ENCODE data around the gene TFR2.

TFR2 gene

GRCh38 chr7:100612730-100613390 is 28.5 kb downstream of the TFR2 start:
- Histone ChIP-seq H4K91ac (ENCODE audit: low read depth, low read length, poor library complexity) (no peak overlapping the region), H3K18ac (ENCODE audit: low read length) (peak overlapping the region; percentile 58), H4K8ac (ENCODE audit: low read depth, low read length) (no peak overlapping the region), H3K14ac (ENCODE audit: low read length) (no peak overlapping the region), H3K79me1 (ENCODE audit: low read depth, low read length) (no peaks in the 10 kb centered on the region), H3K9ac (ENCODE audit: low read depth, low read length, poor library complexity) (peak overlapping the region; percentile 85), H3K4me3 (ENCODE audit: low read length in 2 of 2) (peak overlapping the region; percentile 60 to 76), H3K23ac (ENCODE audit: low read depth, low read length, poor library complexity) (peak overlapping the region; percentile 15), H3K27ac (replicated peaks; ENCODE audit: low read length) (no peak overlapping the region), H2BK15ac (ENCODE audit: low read length) (peak overlapping the region; percentile 28), H2BK12ac (ENCODE audit: low read length) (no peak overlapping the region), H2AK5ac (ENCODE audit: low read depth, low read length) (peak overlapping the region; percentile 23), H3K36me3 (replicated peaks in 1 of 2; ENCODE audit: control insufficient read depth in 2 of 2, insufficient read depth in 2 of 2, low read length in 2 of 2) (peaks cover 0 to 9% of the 10 kb centered on the region in 2 donors), H2BK120ac (ENCODE audit: low read depth, low read length) (no peak overlapping the region), H3K9me3 (replicated peaks in 1 of 2; ENCODE audit: control insufficient read depth in 2 of 2, insufficient read depth in 1 of 2, low read depth in 1 of 2, low read length in 2 of 2) (no peaks in the 10 kb centered on the region), H2AFZ (ENCODE audit: low read length) (peak overlapping the region; percentile 92), H3K4ac (ENCODE audit: low read length) (no peak overlapping the region), H3K4me1 (ENCODE audit: control insufficient read depth in 2 of 2, insufficient read depth in 1 of 2, low read depth in 1 of 2, low read length in 2 of 2) (peaks cover 3 to 6% of the 10 kb centered on the region in 2 donors), H2BK5ac (ENCODE audit: low read length) (no peak overlapping the region), H3K27me3 (ENCODE audit: control insufficient read depth in 3 of 3, insufficient read depth in 3 of 3, low read depth in 1 of 3, low read length in 3 of 3) (no peaks in the 10 kb centered on the region), H3K4me2 (ENCODE audit: insufficient read depth, low read length, poor library complexity, severe bottlenecking) (peak overlapping the region; percentile 94)
- WGBS, 2 donors (ENCODE audit: extremely low coverage in 2 of 2, insufficient read length in 2 of 2, insufficient replicate concordance in 1 of 2) = no CpG with 5 or more reads among the region's 29 CpGs
- no peak for DNase-seq (ENCODE audit: low spot score)

GRCh38 chr7:100611983-100612729 is 29.2 kb downstream of the TFR2 start, which contains the start of gene MOSPD3:
Gene MOSPD3 (plus strand): TSS chr7:100612540. CDS start chr7:100612792, 252 bp downstream.
- Histone ChIP-seq H3K18ac (ENCODE audit: low read length) (peak within 1 kb of the TSS; percentile 83), H3K4me3 (ENCODE audit: low read length in 2 of 2) (peak within 1 kb of the TSS; percentile 60 to 87), H3K9ac (ENCODE audit: low read depth, low read length, poor library complexity) (peak within 1 kb of the TSS; percentile 85), H3K4me1 (ENCODE audit: control insufficient read depth in 2 of 2, insufficient read depth in 1 of 2, low read depth in 1 of 2, low read length in 2 of 2) (peaks cover 3 to 6% of the 10 kb centered on the region in 2 donors), H3K36me3 (replicated peaks in 1 of 2; ENCODE audit: control insufficient read depth in 2 of 2, insufficient read depth in 2 of 2, low read length in 2 of 2) (peaks cover 0 to 9% of the 10 kb centered on the region in 2 donors), H3K14ac (ENCODE audit: low read length) (no peak within 1 kb of the TSS), H3K27ac (replicated peaks; ENCODE audit: low read length) (peak within 1 kb of the TSS; percentile 80), H2AK5ac (ENCODE audit: low read depth, low read length) (peak within 1 kb of the TSS; percentile 58), H4K8ac (ENCODE audit: low read depth, low read length) (no peak within 1 kb of the TSS), H2BK5ac (ENCODE audit: low read length) (no peak within 1 kb of the TSS), H2AFZ (ENCODE audit: low read length) (peak within 1 kb of the TSS; percentile 92), H2BK120ac (ENCODE audit: low read depth, low read length) (no peak within 1 kb of the TSS), H3K4ac (ENCODE audit: low read length) (no peak within 1 kb of the TSS), H4K91ac (ENCODE audit: low read depth, low read length, poor library complexity) (no peak within 1 kb of the TSS), H2BK12ac (ENCODE audit: low read length) (no peak within 1 kb of the TSS), H3K79me1 (ENCODE audit: low read depth, low read length) (no peaks in the 10 kb centered on the region), H3K23ac (ENCODE audit: low read depth, low read length, poor library complexity) (peak within 1 kb of the TSS; percentile 22), H3K4me2 (ENCODE audit: insufficient read depth, low read length, poor library complexity, severe bottlenecking) (peak within 1 kb of the TSS; percentile 94), H2BK15ac (ENCODE audit: low read length) (peak within 1 kb of the TSS; percentile 28), H3K27me3 (ENCODE audit: control insufficient read depth in 3 of 3, insufficient read depth in 3 of 3, low read depth in 1 of 3, low read length in 3 of 3) (peaks cover 0 to 2% (median 0%) of the 10 kb centered on the region in 3 experiments), H3K9me3 (replicated peaks in 1 of 2; ENCODE audit: control insufficient read depth in 2 of 2, insufficient read depth in 1 of 2, low read depth in 1 of 2, low read length in 2 of 2) (no peaks in the 10 kb centered on the region)
- peak; percentile 99 for DNase-seq (ENCODE audit: low spot score)
- no CpG with 5 or more reads among the region's 61 CpGs for WGBS, 2 donors (ENCODE audit: extremely low coverage in 2 of 2, insufficient read length in 2 of 2, insufficient replicate concordance in 1 of 2)

GRCh38 chr7:100609958-100610357 is 31.4 kb downstream of the TFR2 start:
- H2AK5ac ChIP-seq (ENCODE audit: low read depth, low read length) = no peak overlapping the region
- no peak overlapping the region for H2BK5ac ChIP-seq (ENCODE audit: low read length)
- no peak overlapping the region for H3K14ac ChIP-seq (ENCODE audit: low read length)
- H3K27me3 ChIP-seq (ENCODE audit: control insufficient read depth in 3 of 3, insufficient read depth in 3 of 3, low read depth in 1 of 3, low read length in 3 of 3) = peaks cover 0 to 19% (median 4%) of the 10 kb centered on the region in 3 experiments
- H2BK120ac ChIP-seq (ENCODE audit: low read depth, low read length) = no peak overlapping the region
- no peak overlapping the region for H2BK12ac ChIP-seq (ENCODE audit: low read length)
- H3K23ac ChIP-seq (ENCODE audit: low read depth, low read length, poor library complexity) = no peak overlapping the region
- no peak for DNase-seq (ENCODE audit: low spot score)
- H3K4ac ChIP-seq (ENCODE audit: low read length) = no peak overlapping the region
- peaks cover 2% of the 10 kb centered on the region for H3K79me1 ChIP-seq (ENCODE audit: low read depth, low read length)
- no peak overlapping the region for H4K8ac ChIP-seq (ENCODE audit: low read depth, low read length)
- H2AFZ ChIP-seq (ENCODE audit: low read length) = no peak overlapping the region
- no peak overlapping the region for H3K18ac ChIP-seq (ENCODE audit: low read length)
- no peaks in the 10 kb centered on the region for H3K9me3 ChIP-seq (replicated peaks in 1 of 2; ENCODE audit: control insufficient read depth in 2 of 2, insufficient read depth in 1 of 2, low read depth in 1 of 2, low read length in 2 of 2)
- H4K91ac ChIP-seq (ENCODE audit: low read depth, low read length, poor library complexity) = no peak overlapping the region
- H2BK15ac ChIP-seq (ENCODE audit: low read length) = no peak overlapping the region
- H3K4me1 ChIP-seq (ENCODE audit: control insufficient read depth in 2 of 2, insufficient read depth in 1 of 2, low read depth in 1 of 2, low read length in 2 of 2) = peaks cover 8 to 14% of the 10 kb centered on the region in 2 donors
- H3K4me3 ChIP-seq (ENCODE audit: low read length in 2 of 2) = no peak overlapping the region
- no peak overlapping the region for H3K4me2 ChIP-seq (ENCODE audit: insufficient read depth, low read length, poor library complexity, severe bottlenecking)
- H3K27ac ChIP-seq (replicated peaks; ENCODE audit: low read length) = no peak overlapping the region
- no CpG with 5 or more reads among the region's 5 CpGs for WGBS, 2 donors (ENCODE audit: extremely low coverage in 2 of 2, insufficient read length in 2 of 2, insufficient replicate concordance in 1 of 2)
- H3K36me3 ChIP-seq (replicated peaks in 1 of 2; ENCODE audit: control insufficient read depth in 2 of 2, insufficient read depth in 2 of 2, low read length in 2 of 2) = peaks cover 0 to 9% of the 10 kb centered on the region in 2 donors
- no peak overlapping the region for H3K9ac ChIP-seq (ENCODE audit: low read depth, low read length, poor library complexity)

GRCh38 chr7:100607111-100607510 is 34.2 kb downstream of the TFR2 start:
- no peak overlapping the region for H2BK12ac ChIP-seq (ENCODE audit: low read length)
- no peak overlapping the region for H3K18ac ChIP-seq (ENCODE audit: low read length)
- H4K8ac ChIP-seq (ENCODE audit: low read depth, low read length) = no peak overlapping the region
- peaks cover 0 to 26% (median 4%) of the 10 kb centered on the region in 3 experiments for H3K27me3 ChIP-seq (ENCODE audit: control insufficient read depth in 3 of 3, insufficient read depth in 3 of 3, low read depth in 1 of 3, low read length in 3 of 3)
- no peak overlapping the region for H2BK120ac ChIP-seq (ENCODE audit: low read depth, low read length)
- H3K4ac ChIP-seq (ENCODE audit: low read length) = no peak overlapping the region
- H4K91ac ChIP-seq (ENCODE audit: low read depth, low read length, poor library complexity) = no peak overlapping the region
- no peak overlapping the region for H2AFZ ChIP-seq (ENCODE audit: low read length)
- H2AK5ac ChIP-seq (ENCODE audit: low read depth, low read length) = peak overlapping the region; percentile 30
- no peak overlapping the region for H3K4me2 ChIP-seq (ENCODE audit: insufficient read depth, low read length, poor library complexity, severe bottlenecking)
- no peak overlapping the region for H2BK15ac ChIP-seq (ENCODE audit: low read length)
- H2BK5ac ChIP-seq (ENCODE audit: low read length) = no peak overlapping the region
- H3K23ac ChIP-seq (ENCODE audit: low read depth, low read length, poor library complexity) = no peak overlapping the region
- no peak for DNase-seq (ENCODE audit: low spot score)
- no peaks in the 10 kb centered on the region for H3K9me3 ChIP-seq (replicated peaks in 1 of 2; ENCODE audit: control insufficient read depth in 2 of 2, insufficient read depth in 1 of 2, low read depth in 1 of 2, low read length in 2 of 2)
- H3K4me3 ChIP-seq (ENCODE audit: low read length in 2 of 2) = no peak overlapping the region
- no CpG with 5 or more reads among the region's 8 CpGs for WGBS, 2 donors (ENCODE audit: extremely low coverage in 2 of 2, insufficient read length in 2 of 2, insufficient replicate concordance in 1 of 2)
- H3K9ac ChIP-seq (ENCODE audit: low read depth, low read length, poor library complexity) = no peak overlapping the region
- H3K27ac ChIP-seq (replicated peaks; ENCODE audit: low read length) = no peak overlapping the region
- H3K79me1 ChIP-seq (ENCODE audit: low read depth, low read length) = peaks cover 5% of the 10 kb centered on the region
- no peaks in the 10 kb centered on the region for H3K36me3 ChIP-seq (replicated peaks in 1 of 2; ENCODE audit: control insufficient read depth in 2 of 2, insufficient read depth in 2 of 2, low read length in 2 of 2)
- H3K4me1 ChIP-seq (ENCODE audit: control insufficient read depth in 2 of 2, insufficient read depth in 1 of 2, low read depth in 1 of 2, low read length in 2 of 2) = peaks cover 20 to 26% of the 10 kb centered on the region in 2 donors
- H3K14ac ChIP-seq (ENCODE audit: low read length) = no peak overlapping the region

Measured in neuronal stem cell (in vitro differentiated cells).